ENCODE measurements around the gene TMBIM6.

DNA sequence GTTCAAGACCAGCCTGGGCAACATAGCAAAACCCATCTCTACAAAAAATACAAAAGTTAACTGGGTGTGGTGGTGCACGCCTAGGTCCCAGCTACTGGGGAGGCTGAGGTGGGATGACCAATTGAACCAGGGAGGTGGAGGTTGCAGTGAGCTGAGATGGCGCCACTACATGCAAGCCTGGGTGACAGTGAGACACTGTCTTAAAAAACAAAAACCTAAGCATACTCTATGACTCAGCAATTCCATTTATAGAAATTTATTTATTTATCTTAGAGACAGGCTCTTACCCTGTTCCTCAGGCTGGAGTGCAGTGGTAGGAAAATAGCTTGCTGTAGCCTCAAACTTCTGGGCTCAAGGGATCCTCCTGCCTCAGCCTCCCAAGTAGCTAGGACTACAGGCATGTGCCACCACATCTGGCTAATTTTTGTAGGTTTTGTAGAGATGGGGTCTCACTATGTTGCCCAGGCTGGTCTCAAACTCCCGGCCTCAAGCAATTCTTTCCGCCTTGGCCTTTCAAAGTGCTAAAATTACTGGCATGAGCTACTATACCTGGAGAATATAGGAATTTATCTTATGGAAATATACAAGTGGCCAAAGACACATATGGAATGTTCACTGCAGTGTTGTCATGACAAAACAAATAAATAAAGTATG is 43.5 kb downstream of the TMBIM6 start:
- TF ChIP-seq POLR2A (IDR thresholded peaks at IDR 0.05) = no peak
- TF ChIP-seq, protein P1, sequence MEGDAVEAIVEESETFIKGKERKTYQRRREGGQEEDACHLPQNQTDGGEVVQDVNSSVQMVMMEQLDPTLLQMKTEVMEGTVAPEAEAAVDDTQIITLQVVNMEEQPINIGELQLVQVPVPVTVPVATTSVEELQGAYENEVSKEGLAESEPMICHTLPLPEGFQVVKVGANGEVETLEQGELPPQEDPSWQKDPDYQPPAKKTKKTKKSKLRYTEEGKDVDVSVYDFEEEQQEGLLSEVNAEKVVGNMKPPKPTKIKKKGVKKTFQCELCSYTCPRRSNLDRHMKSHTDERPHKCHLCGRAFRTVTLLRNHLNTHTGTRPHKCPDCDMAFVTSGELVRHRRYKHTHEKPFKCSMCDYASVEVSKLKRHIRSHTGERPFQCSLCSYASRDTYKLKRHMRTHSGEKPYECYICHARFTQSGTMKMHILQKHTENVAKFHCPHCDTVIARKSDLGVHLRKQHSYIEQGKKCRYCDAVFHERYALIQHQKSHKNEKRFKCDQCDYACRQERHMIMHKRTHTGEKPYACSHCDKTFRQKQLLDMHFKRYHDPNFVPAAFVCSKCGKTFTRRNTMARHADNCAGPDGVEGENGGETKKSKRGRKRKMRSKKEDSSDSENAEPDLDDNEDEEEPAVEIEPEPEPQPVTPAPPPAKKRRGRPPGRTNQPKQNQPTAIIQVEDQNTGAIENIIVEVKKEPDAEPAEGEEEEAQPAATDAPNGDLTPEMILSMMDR (IDR thresholded peaks at IDR 0.05 in 8 of 11, conservative IDR thresholded peaks at IDR 0.05 in 3 of 11) = no peak
- TF ChIP-seq POLR2AphosphoS5 (IDR thresholded peaks at IDR 0.05) = no peak
